Esophagus squamous epithelium (tissue), 4 donors: ENCODE measurements around the gene FFAR3.

Experiments
- POLR2A ChIP-seq, 4 donors: fragments of 450-650 bp; IDR thresholded peaks; one replicate each; pipeline ENCODE4 v1.6.1; 2017; ENCODE audit warnings: antibody characterized with exemption in 4 of 4, mild to moderate bottlenecking in 4 of 4, moderate library complexity in 3 of 4
- TF ChIP-seq, protein P1 (sequence below), 6 experiments: fragments of 450-650 bp in 4 of 6; fragments of 200-600 bp in 2 of 6; sonication (generic) in 2 of 6; IDR thresholded peaks; one replicate each; pipeline ENCODE4 v1.5.1; 2016 to 2019; ENCODE audit warnings: antibody characterized with exemption in 6 of 6, mild to moderate bottlenecking in 4 of 6, moderate library complexity in 4 of 6

DNA sequence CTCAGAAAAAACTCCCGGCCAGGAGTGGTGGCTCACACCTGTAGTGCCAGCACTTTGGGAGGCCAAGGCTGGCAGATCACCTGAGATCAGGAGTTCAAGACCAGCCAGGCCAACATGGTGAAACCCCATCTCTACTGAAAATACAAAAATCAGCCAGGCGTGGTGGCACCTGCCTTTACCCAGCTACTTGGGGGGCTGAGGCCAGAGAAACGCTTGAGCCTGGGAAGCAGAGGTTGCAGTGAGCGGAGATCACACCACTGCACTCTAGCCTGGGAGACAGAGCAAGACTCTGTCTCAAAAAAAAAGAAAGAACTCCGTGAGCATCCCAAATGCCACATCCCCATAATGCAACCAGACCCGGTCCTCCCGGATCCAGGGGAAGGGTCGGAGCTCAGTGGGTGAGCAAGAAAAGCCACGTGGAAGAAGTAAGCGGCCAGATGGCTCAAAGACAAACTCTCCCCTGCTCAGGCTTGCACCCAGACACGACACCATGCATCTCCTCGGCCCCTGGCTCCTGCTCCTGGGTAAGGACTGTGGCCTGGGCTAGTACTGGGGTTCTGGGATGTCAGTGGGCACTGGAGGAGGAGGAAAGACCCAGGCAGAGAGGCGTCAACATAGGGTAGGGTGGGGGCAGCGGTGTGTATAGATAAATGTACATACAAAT is 26.6 kb upstream of the FFAR3 start:
- no peak for TF ChIP-seq POLR2A (IDR thresholded peaks at IDR 0.05)
- TF ChIP-seq, protein P1, sequence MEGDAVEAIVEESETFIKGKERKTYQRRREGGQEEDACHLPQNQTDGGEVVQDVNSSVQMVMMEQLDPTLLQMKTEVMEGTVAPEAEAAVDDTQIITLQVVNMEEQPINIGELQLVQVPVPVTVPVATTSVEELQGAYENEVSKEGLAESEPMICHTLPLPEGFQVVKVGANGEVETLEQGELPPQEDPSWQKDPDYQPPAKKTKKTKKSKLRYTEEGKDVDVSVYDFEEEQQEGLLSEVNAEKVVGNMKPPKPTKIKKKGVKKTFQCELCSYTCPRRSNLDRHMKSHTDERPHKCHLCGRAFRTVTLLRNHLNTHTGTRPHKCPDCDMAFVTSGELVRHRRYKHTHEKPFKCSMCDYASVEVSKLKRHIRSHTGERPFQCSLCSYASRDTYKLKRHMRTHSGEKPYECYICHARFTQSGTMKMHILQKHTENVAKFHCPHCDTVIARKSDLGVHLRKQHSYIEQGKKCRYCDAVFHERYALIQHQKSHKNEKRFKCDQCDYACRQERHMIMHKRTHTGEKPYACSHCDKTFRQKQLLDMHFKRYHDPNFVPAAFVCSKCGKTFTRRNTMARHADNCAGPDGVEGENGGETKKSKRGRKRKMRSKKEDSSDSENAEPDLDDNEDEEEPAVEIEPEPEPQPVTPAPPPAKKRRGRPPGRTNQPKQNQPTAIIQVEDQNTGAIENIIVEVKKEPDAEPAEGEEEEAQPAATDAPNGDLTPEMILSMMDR (IDR thresholded peaks at IDR 0.05), result no peak
